Kidney (tissue), 14 donors: Measurements from ENCODE around the gene CDC5L. TPM values are rescaled to one million over a fixed set of nuclear protein-coding genes. Genes with fewer than 3 reads are reported as not detected.

Experiments
- DNase-seq, 5 donors: peaks; one replicate each; pipeline ENCODE4 v3.0.0-alpha.2; 2013 to 2020
- FAIRE-seq: peaks from 2 replicates; lab custom pipeline; 2012; peaks lifted over from hg19 to GRCh38; lab: Jason Lieb, UNC
- H3K27ac ChIP-seq, 2 donors: one replicate each; pipeline ENCODE4 v1.7.0; 2013; ENCODE audit warnings: low read depth in 2 of 2, low read length in 2 of 2, inconsistent platforms in 1 of 2
- H3K27me3 ChIP-seq: one replicate; pipeline ENCODE4 v1.7.1; 2013; ENCODE audit warnings: low read length, inconsistent platforms; ENCODE audit not compliant: control insufficient read depth, insufficient read depth
- H3K36me3 ChIP-seq, 3 donors: one replicate each; pipeline versions ENCODE4 v1.7.0 to v1.7.1; 2013; ENCODE audit warnings: low read length in 3 of 3, control low read depth in 1 of 3, inconsistent platforms in 1 of 3; ENCODE audit not compliant: insufficient read depth in 3 of 3, control insufficient read depth in 2 of 3
- H3K4me1 ChIP-seq, 3 donors: one replicate each; pipeline versions ENCODE4 v1.7.0 to v1.7.1; 2013; ENCODE audit warnings: low read length in 3 of 3, inconsistent platforms in 1 of 3, low read depth in 1 of 3; ENCODE audit not compliant: control insufficient read depth in 2 of 3, insufficient read depth in 2 of 3
- H3K4me3 ChIP-seq, 3 donors: one replicate each; pipeline versions ENCODE4 v1.7.0 to v1.8.1; 2013; ENCODE audit warnings: low read length in 3 of 3, control low read depth in 1 of 3, inconsistent platforms in 1 of 3
- H3K9ac ChIP-seq, 3 donors: one replicate each; pipeline versions ENCODE4 v1.7.0 to v1.7.1; 2013; ENCODE audit warnings: low read length in 3 of 3, control low read depth in 1 of 3, inconsistent platforms in 1 of 3
- H3K9me3 ChIP-seq, 3 donors: one replicate each; pipeline versions ENCODE4 v1.7.0 to v1.7.1; 2013; ENCODE audit warnings: low read length in 3 of 3, control low read depth in 1 of 3, inconsistent platforms in 1 of 3; ENCODE audit not compliant: control insufficient read depth in 2 of 3, insufficient read depth in 1 of 3
- CTCF ChIP-seq: IDR thresholded peaks from 3 replicates; pipeline ENCODE4 v1.5.1; 2012; ENCODE audit warnings: mild to moderate bottlenecking, moderate library complexity, borderline replicate concordance; ENCODE audit not compliant: insufficient read depth; ENCODE audit errors: extremely low read depth
- intact Hi-C: fragments of 100-400 bp; cut with DNase I; formaldehyde crosslinking; loops from one replicate; pipeline ENCODE4 v1.11.1; 2022
- polyA plus RNA-seq: library from polyadenylated mRNA; stranded (reverse); fragments of 350-450 nt; fragmentation: Illumina TruSeq; extraction: RNeasy Lipid Tissue Mini Kit (QIAGEN cat#74804); gene quantifications from one replicate; pipeline ENCODE4 v1.2.3, GENCODE V29; 2014; ENCODE audit warnings: low read depth, low replicate concordance; ENCODE audit not compliant: insufficient read depth
- total RNA-seq: library from RNA; stranded (reverse); fragmentation: NEBNext Ultra II Directional; extraction: Animal tissue kit (Norgen Biotek cat#: 25700); gene quantifications from one replicate; pipeline ENCODE4 v1.2.1, GENCODE V29; 2021
- donor health status: control.
- donor health status: control.
- donor health status: control.
- donor health status: control.
- donor health status: control.
- donor health status: DM: yes; HTN: yes; CAD: no.
- donor health status: Normal renal cell carcinoma (clear cell type).

CDC5L gene
- total and polyA plus RNA-seq, 2 donors from 2014 or later, result 7.6 to 17.6 TPM

DNA sequence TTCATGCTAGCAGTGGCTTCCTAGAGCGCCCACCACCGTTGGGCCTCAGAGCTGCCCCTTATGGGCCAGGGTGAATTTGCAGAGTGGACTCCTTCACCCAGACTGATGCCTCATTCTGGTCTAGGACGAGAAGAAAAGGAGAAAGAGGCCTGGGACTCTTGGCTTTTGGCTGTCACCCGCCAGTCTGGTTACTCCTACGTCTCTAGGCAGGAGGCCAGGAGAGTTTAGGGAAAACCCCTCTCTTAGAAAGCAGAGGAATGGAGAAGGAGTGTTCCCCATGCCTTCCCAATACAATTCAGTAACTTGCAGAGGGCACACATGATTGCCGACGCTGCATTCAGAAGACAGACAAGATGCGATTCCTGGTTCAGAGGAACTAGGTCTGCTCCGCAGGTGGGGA is 70.1 kb downstream of the CDC5L start:
- Histone ChIP-seq H3K9me3 (no peaks in the 10 kb centered on the region), H3K27me3 (no peaks in the 10 kb centered on the region), H3K4me3 (no peak overlapping the region), H3K36me3 (no peaks in the 10 kb centered on the region), H3K4me1 (peaks cover 0 to 2% (median 0%) of the 10 kb centered on the region in 3 donors), H3K27ac (no peak overlapping the region), H3K9ac (no peak overlapping the region)
- FAIRE-seq, result no peak
- no peak for TF ChIP-seq CTCF
- intact Hi-C loops, result no loop called here
- DNase-seq, result no peak

DNA sequence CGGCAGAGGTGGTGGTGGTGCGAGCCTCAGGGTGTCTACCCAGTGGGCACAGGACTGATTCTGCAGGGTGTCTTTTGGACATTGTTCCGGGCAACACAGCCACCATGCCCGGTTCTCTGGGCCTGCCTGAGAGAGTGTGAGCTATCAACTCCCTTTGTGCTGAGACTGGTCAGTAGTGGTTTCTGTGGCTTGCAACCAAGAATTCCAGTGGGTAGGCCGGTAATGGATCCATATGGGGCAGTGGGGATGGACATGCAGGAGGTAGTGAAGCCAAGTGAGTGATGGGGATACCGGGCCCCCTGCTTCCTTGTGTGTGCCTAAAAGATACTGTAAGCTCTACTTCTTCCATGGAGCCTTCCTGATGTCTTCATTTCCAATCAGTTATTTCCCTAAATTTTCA is 71.0 kb downstream of the CDC5L start:
- intact Hi-C loops, result no loop called here
- peaks cover 0 to 2% (median under 1%) of the 10 kb centered on the region in 3 donors for H3K4me1 ChIP-seq
- no peaks in the 10 kb centered on the region for H3K27me3 ChIP-seq
- DNase-seq (no peak), FAIRE-seq (no peak)
- no peaks in the 10 kb centered on the region for H3K9me3 ChIP-seq
- no peak overlapping the region for H3K27ac ChIP-seq
- no peak overlapping the region for H3K9ac ChIP-seq
- H3K36me3 ChIP-seq, result no peaks in the 10 kb centered on the region
- H3K4me3 ChIP-seq, result no peak overlapping the region
- TF ChIP-seq CTCF, result no peak

- H3K9me3 ChIP-seq, result no peaks in the 10 kb centered on the region
- H3K4me3 ChIP-seq, result no peak overlapping the region
- no peaks in the 10 kb centered on the region for H3K36me3 ChIP-seq
- no peaks in the 10 kb centered on the region for H3K27me3 ChIP-seq
- no peak for DNase-seq
- no peak for TF ChIP-seq CTCF
- intact Hi-C loops, result no loop called here
- peaks cover 0 to 20% (median 10%) of the 10 kb centered on the region in 3 donors for H3K4me1 ChIP-seq
- no peak for FAIRE-seq
- H3K27ac ChIP-seq, result no peak overlapping the region
- H3K9ac ChIP-seq, result no peak overlapping the region
Measured at GRCh38 chr6:44462335-44462734, 74.8 kb downstream of the CDC5L start.
